ENCODE data around the gene EXOSC10. TPM values are rescaled to one million over a fixed set of nuclear protein-coding genes. Genes with fewer than 3 reads are reported as not detected.
"Not testable (repeated sequence)": the region's sequence is repeated elsewhere in the genome, so short reads cannot be mapped to it uniquely, and the experiment has no call there.

The EXOSC10 gene
- total and polyA plus RNA-seq, 10 donors, result 27.5 to 66.3 (median 55.4) TPM

DNA sequence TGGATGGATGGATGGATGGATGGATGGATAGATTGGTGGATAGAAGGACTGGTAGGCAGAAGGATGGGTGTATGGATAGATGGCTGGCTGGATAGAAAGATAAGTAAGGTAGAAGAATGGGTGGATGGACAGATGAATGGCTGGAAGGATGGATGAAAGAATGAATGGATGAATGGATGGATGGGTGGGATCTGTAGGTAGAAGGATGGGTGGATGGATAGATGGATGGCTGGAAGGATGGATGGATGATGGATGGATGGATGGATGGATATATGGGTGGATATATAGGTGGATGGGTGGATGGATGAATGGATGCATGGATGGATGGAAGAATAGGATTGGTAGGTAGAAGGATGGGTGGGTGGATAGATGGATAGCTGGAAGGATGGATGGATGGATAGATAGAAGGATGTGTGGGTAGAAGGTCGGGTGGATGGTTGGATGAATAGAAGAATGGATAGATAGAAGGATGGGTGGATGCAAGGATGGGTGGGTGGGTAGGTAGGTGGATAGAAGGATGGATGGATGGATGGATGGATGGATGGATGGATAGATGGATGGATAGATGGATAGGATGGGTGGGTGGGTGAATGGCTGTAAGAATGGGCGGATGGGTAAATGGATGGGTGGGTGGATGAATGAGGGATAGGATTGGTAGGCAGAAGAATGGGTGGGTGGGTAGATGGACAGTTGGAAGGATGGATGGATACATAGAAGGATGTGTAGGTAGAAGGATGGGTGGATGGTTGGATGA, 60.1 kb downstream of the EXOSC10 start:
- no peak for TF ChIP-seq POLR2A (IDR thresholded peaks at IDR 0.05)
- no peak for TF ChIP-seq CTCF (IDR thresholded peaks at IDR 0.05 in 8 of 11, conservative IDR thresholded peaks at IDR 0.05 in 3 of 11)
- no peak for TF ChIP-seq POLR2AphosphoS5 (IDR thresholded peaks at IDR 0.05)
- no peak for DNase-seq
- Histone ChIP-seq H3K36me3 (no peaks in the 10 kb centered on the region), H3K27ac (no peak overlapping the region), H3K9me3 (no peaks in the 10 kb centered on the region), H3K4me1 (peaks cover 0 to 8% (median 0%) of the 10 kb centered on the region in 6 donors), H3K4me3 (no peak overlapping the region), H3K27me3 (replicated peaks in 1 of 7) (peaks cover 0 to 18% (median 0%) of the 10 kb centered on the region in 7 donors)
- intact Hi-C loops (cut with DNase I; ENCODE audit: low total_unique reads), result loop anchor here (5.0 kb wide), 1 partner anchor 608 kb away; no protein-coding TSS in a partner anchor
- WGBS, 5 donors, result 65 to 79% (median 76%) methylated on average over 2 of the region's 2 CpGs

DNA sequence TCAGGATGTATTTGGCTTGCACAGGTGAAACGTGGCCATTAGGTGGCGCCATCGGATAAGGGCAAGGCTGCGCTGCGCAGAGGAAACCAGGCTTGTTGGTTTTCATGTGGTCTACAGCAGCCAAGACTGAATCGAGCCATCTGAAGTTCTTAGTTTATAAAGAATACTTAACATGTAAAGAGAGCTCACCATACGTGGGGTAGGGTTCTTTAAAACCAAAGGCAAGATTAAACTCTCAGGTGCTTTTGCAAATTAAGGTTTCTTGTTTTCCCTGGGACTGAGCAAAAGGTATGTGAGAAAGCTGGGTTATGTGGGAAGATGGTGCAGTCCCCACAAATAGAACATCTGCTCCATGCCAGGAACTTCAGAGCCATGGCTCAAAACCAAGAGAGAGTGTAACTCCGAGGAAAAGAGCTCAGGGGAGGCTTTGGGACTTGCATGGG, 61.9 kb downstream of the EXOSC10 start:
- Histone ChIP-seq H3K27me3 (replicated peaks in 1 of 7) (peaks cover 0 to 18% (median 0%) of the 10 kb centered on the region in 7 donors), H3K9me3 (no peaks in the 10 kb centered on the region), H3K4me1 (peaks cover 0 to 8% (median 0%) of the 10 kb centered on the region in 6 donors), H3K36me3 (no peaks in the 10 kb centered on the region), H3K27ac (no peak overlapping the region), H3K4me3 (no peak overlapping the region)
- DNase-seq, result peak; percentile 96
- WGBS, 5 donors, result 0 to 2% (median 2%) methylated on average over 8 of the region's 8 CpGs
- peak in 1 of 3 donors; percentile 36 for TF ChIP-seq POLR2AphosphoS5 (IDR thresholded peaks at IDR 0.05)
- TF ChIP-seq CTCF (IDR thresholded peaks at IDR 0.05 in 8 of 11, conservative IDR thresholded peaks at IDR 0.05 in 3 of 11), result peak; percentile 91 to 95 (median 94)
- no peak for TF ChIP-seq POLR2A (IDR thresholded peaks at IDR 0.05)
- intact Hi-C loops (cut with DNase I; ENCODE audit: low total_unique reads), result loop anchor here (5.0 kb wide), 1 partner anchor 610 kb away; no protein-coding TSS in a partner anchor

DNA sequence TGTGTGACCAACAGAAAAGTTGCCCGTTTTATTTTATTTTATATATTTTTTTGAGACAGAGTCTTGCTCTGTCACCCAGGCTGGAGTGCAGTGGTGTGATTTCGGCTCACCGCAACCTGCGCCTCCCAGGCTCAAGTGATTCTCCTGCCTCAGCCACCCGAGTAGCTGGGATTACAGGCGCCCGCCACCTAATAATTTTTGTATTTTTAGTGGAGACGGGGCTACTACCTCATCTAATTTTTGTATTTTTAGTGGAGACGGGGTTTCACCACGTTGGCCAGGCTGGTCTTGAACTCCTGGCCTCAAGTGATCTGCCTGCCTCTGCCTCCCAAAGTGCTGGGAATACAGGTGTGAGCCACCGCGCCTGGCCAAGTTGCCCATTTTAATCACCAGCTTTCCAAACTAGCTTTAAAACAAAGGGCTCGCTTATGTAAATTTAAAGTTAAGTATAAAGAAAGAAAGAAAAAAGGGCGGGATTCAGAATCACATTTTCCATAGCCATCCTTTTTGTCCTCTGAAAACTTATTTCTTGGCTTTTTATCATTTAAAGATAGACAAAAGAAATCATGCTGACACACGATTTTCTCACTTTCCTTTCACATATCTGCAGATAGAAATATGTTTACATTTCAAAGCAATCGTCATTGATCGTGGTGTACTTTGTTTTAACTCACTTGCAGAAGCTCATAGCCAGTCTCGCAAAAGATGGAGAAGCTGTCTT, 62.5 kb downstream of the EXOSC10 start:
- not testable (repeated sequence) for H3K4me3 ChIP-seq, DNase-seq, H3K4me1 ChIP-seq, H3K27ac ChIP-seq, H3K9me3 ChIP-seq, H3K36me3 ChIP-seq
- WGBS, 5 donors, result 57 to 65% (median 59%) methylated on average over 18 of the region's 18 CpGs
- H3K27me3 ChIP-seq (replicated peaks in 1 of 7), result peaks cover 0 to 18% (median 0%) of the 10 kb centered on the region in 7 donors
- intact Hi-C loops (cut with DNase I; ENCODE audit: low total_unique reads), result loop anchor here (5.0 kb wide), 1 partner anchor 610 kb away; no protein-coding TSS in a partner anchor

- no peaks in the 10 kb centered on the region for H3K27me3 ChIP-seq (replicated peaks in 1 of 7)
- no peak for DNase-seq
- peak in 1 of 3 donors; percentile 27 for TF ChIP-seq POLR2AphosphoS5 (IDR thresholded peaks at IDR 0.05)
- no peak for TF ChIP-seq POLR2A (IDR thresholded peaks at IDR 0.05)
- no peak for TF ChIP-seq CTCF (IDR thresholded peaks at IDR 0.05 in 8 of 11, conservative IDR thresholded peaks at IDR 0.05 in 3 of 11)
- no peaks in the 10 kb centered on the region for H3K4me1 ChIP-seq
- H3K27ac ChIP-seq, result no peak overlapping the region
- H3K4me3 ChIP-seq, result no peak overlapping the region
- 93 to 96% (median 94%) methylated on average over 10 of the region's 10 CpGs for WGBS, 5 donors
- H3K36me3 ChIP-seq, result peaks cover 0 to 42% (median 14%) of the 10 kb centered on the region in 6 donors
- H3K9me3 ChIP-seq, result no peaks in the 10 kb centered on the region
- intact Hi-C loops (cut with DNase I; ENCODE audit: low total_unique reads), result no loop called here
Measured at GRCh38 chr1:11031624-11032262, 67.9 kb downstream of the EXOSC10 start.

Measured in spleen (tissue), 11 donors.